ENCODE results near the gene HDAC9. TPM values are rescaled to one million over a fixed set of nuclear protein-coding genes. Genes with fewer than 3 reads are reported as not detected.

Gene HDAC9
- total RNA-seq, 4 donors from 2014 or later: 1.2 to 8.0 (median 1.6) TPM

- TF ChIP-seq POLR2A (IDR thresholded peaks at IDR 0.05): no peak
- no peak for TF ChIP-seq CTCF (IDR thresholded peaks at IDR 0.05)
- Histone ChIP-seq H3K4me3 (no peak overlapping the region), H3K27ac (no peak overlapping the region), H3K4me1 (peaks cover 0 to 19% (median 5%) of the 10 kb centered on the region in 3 donors), H3K27me3 (peaks cover 0 to 20% (median 0%) of the 10 kb centered on the region in 4 donors), H3K9me3 (no peaks in the 10 kb centered on the region), H3K36me3 (no peaks in the 10 kb centered on the region)
- DNase-seq: no peak
- intact Hi-C loops (cut with DNase I): no loop called here
Measured at GRCh38 chr7:18497800-18498199, 2.3 kb downstream of the HDAC9 start.

- peak overlapping the region in 1 of 4 donors; percentile 13 for H3K4me3 ChIP-seq
- H3K9me3 ChIP-seq: no peaks in the 10 kb centered on the region
- no peak overlapping the region for H3K27ac ChIP-seq
- no peak for DNase-seq
- intact Hi-C loops (cut with DNase I): no loop called here
- H3K36me3 ChIP-seq: no peaks in the 10 kb centered on the region
- peaks cover 0 to 20% (median 0%) of the 10 kb centered on the region in 4 donors for H3K27me3 ChIP-seq
- 61 to 76% methylated on average over 2 of the region's 2 CpGs for WGBS, 2 donors
- no peak for TF ChIP-seq POLR2A (IDR thresholded peaks at IDR 0.05)
- TF ChIP-seq CTCF (IDR thresholded peaks at IDR 0.05): no peak
- H3K4me1 ChIP-seq: peaks cover 0 to 19% (median 5%) of the 10 kb centered on the region in 3 donors
Measured at GRCh38 chr7:18498341-18498740, 2.8 kb downstream of the HDAC9 start.

- H3K4me3 ChIP-seq: no peak overlapping the region
- WGBS, 2 donors: 46 to 52% methylated on average over 2 of the region's 2 CpGs
- H3K36me3 ChIP-seq: no peaks in the 10 kb centered on the region
- no peak for TF ChIP-seq POLR2A (IDR thresholded peaks at IDR 0.05)
- TF ChIP-seq CTCF (IDR thresholded peaks at IDR 0.05): no peak
- no peaks in the 10 kb centered on the region for H3K9me3 ChIP-seq
- DNase-seq: no peak
- H3K27me3 ChIP-seq: peaks cover 0 to 14% (median 0%) of the 10 kb centered on the region in 4 donors
- no peak overlapping the region for H3K27ac ChIP-seq
- H3K4me1 ChIP-seq: peaks cover 0 to 18% (median 5%) of the 10 kb centered on the region in 3 donors
- intact Hi-C loops (cut with DNase I): no loop called here
Measured at GRCh38 chr7:18499407-18500177, 4.0 kb downstream of the HDAC9 start.

GRCh38 chr7:18503126-18503866 is 7.7 kb downstream of the HDAC9 start:
- intact Hi-C loops (cut with DNase I): no loop called here
- no peaks in the 10 kb centered on the region for H3K36me3 ChIP-seq
- peaks cover 0 to 4% (median 0%) of the 10 kb centered on the region in 3 donors for H3K4me1 ChIP-seq
- H3K9me3 ChIP-seq: no peaks in the 10 kb centered on the region
- H3K27ac ChIP-seq: no peak overlapping the region
- 46 to 54% methylated on average over 4 of the region's 4 CpGs for WGBS, 2 donors
- TF ChIP-seq POLR2A (IDR thresholded peaks at IDR 0.05) (no peak), CTCF (IDR thresholded peaks at IDR 0.05) (no peak)
- H3K4me3 ChIP-seq: no peak overlapping the region
- H3K27me3 ChIP-seq: no peaks in the 10 kb centered on the region
- DNase-seq: no peak

GRCh38 chr7:18504965-18505364 is 9.4 kb downstream of the HDAC9 start:
- Histone ChIP-seq H3K36me3 (no peaks in the 10 kb centered on the region), H3K27ac (no peak overlapping the region), H3K9me3 (no peaks in the 10 kb centered on the region), H3K27me3 (no peaks in the 10 kb centered on the region), H3K4me3 (no peak overlapping the region), H3K4me1 (peaks cover 4 to 17% (median 9%) of the 10 kb centered on the region in 3 donors)
- no peak for TF ChIP-seq CTCF (IDR thresholded peaks at IDR 0.05)
- TF ChIP-seq POLR2A (IDR thresholded peaks at IDR 0.05): no peak
- 82 to 87% methylated on average over 3 of the region's 3 CpGs for WGBS, 2 donors
- intact Hi-C loops (cut with DNase I): no loop called here
- no peak for DNase-seq
